PFSK-1 (cell line): ENCODE data around the gene SCNM1.

ENCODE experiments used
- POLR2AphosphoS5 ChIP-seq: IDR thresholded peaks from 2 replicates; pipeline ENCODE4 v1.6.1; 2012; ENCODE audit warnings: low read depth, mild to moderate bottlenecking, control low read depth, low read length, moderate library complexity
- TAF1 ChIP-seq: IDR thresholded peaks from 2 replicates; pipeline ENCODE4 v1.6.1; 2012; ENCODE audit warnings: low read length, control low read depth, borderline replicate concordance; ENCODE audit not compliant: insufficient read depth
- TF ChIP-seq, protein P1 (sequence below), 2 experiments: IDR thresholded peaks; 2 replicates each; pipeline versions ENCODE4 v1.6.1 to v1.8.0; 2011 to 2012; ENCODE audit warnings: low read depth in 2 of 2, low read length in 2 of 2, control low read depth in 1 of 2, inconsistent platforms in 1 of 2, mild to moderate bottlenecking in 1 of 2, moderate library complexity in 1 of 2; ENCODE audit not compliant: insufficient read depth in 1 of 2

DNA sequence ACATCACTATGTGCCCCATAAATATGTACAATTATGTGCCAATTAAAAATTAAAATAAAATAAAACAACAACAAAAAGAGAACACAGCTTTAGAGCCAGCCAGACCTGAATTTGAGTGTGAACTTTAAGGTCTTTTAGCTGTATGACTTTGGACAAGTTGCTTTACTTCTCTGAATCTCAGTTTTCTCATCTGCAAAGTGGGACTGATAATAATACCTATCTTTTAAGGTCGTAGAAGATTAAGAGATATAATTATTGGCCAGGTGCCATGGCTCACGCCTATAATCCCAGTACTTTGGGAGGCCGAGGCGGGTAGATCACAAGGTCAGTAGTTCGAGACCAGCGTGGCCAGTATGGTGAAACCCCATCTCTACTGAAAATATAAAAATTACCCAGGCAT lies 27.4 kb downstream of the SCNM1 start:
- no peak for TF ChIP-seq POLR2AphosphoS5
- TF ChIP-seq, protein P1, sequence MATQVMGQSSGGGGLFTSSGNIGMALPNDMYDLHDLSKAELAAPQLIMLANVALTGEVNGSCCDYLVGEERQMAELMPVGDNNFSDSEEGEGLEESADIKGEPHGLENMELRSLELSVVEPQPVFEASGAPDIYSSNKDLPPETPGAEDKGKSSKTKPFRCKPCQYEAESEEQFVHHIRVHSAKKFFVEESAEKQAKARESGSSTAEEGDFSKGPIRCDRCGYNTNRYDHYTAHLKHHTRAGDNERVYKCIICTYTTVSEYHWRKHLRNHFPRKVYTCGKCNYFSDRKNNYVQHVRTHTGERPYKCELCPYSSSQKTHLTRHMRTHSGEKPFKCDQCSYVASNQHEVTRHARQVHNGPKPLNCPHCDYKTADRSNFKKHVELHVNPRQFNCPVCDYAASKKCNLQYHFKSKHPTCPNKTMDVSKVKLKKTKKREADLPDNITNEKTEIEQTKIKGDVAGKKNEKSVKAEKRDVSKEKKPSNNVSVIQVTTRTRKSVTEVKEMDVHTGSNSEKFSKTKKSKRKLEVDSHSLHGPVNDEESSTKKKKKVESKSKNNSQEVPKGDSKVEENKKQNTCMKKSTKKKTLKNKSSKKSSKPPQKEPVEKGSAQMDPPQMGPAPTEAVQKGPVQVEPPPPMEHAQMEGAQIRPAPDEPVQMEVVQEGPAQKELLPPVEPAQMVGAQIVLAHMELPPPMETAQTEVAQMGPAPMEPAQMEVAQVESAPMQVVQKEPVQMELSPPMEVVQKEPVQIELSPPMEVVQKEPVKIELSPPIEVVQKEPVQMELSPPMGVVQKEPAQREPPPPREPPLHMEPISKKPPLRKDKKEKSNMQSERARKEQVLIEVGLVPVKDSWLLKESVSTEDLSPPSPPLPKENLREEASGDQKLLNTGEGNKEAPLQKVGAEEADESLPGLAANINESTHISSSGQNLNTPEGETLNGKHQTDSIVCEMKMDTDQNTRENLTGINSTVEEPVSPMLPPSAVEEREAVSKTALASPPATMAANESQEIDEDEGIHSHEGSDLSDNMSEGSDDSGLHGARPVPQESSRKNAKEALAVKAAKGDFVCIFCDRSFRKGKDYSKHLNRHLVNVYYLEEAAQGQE (IDR thresholded peaks at IDR 0.05; ENCODE audit: insufficient read depth in 1 of 2, low read depth in 2 of 2, low read length in 2 of 2), result no peak
- no peak for TF ChIP-seq TAF1
